Adrenal gland (tissue), 12 donors: ENCODE measurements around the gene INKA2. TPM values are rescaled to one million over a fixed set of nuclear protein-coding genes. Genes with fewer than 3 reads are reported as not detected.

Experiments
- DNase-seq, 7 donors: peaks; one replicate each; pipeline ENCODE4 v3.0.0-alpha.2; 2019 to 2020
- H3K27ac ChIP-seq, 5 donors: fragments of 200-600 bp; sonication (generic) in 4 of 5; 1 replicate in 3 of 5; 2 replicates in 2 of 5; pipeline versions ENCODE4 v1.5.1 to v1.8.0; 2016 to 2020; ENCODE audit warnings: mild to moderate bottlenecking in 1 of 5
- H3K27me3 ChIP-seq: fragments of 200-600 bp; 2 replicates; pipeline ENCODE4 v1.8.0; 2021
- H3K36me3 ChIP-seq, 2 donors: fragments of 200-600 bp; replicated peaks in 1 of 2; 1 replicate in 1 of 2; 2 replicates in 1 of 2; pipeline versions ENCODE4 v1.5.1 to v1.8.0; 2018 to 2022
- H3K4me1 ChIP-seq, 2 donors: fragments of 200-600 bp; replicated peaks in 1 of 2; 1 replicate in 1 of 2; 2 replicates in 1 of 2; pipeline versions ENCODE4 v1.5.1 to v1.8.0; 2018 to 2021
- H3K4me3 ChIP-seq, 4 donors: fragments of 200-600 bp; sonication (generic) in 3 of 4; one replicate each; pipeline ENCODE4 v1.5.1; 2016 to 2018
- H3K9me3 ChIP-seq, 3 donors: fragments of 200-600 bp; sonication (generic) in 1 of 3; replicated peaks in 1 of 3; 1 replicate in 2 of 3; 2 replicates in 1 of 3; pipeline versions ENCODE4 v1.5.1 to v1.8.0; 2016 to 2021
- POLR2A ChIP-seq, 2 donors: fragments of 450-650 bp; IDR thresholded peaks; one replicate each; pipeline ENCODE4 v1.6.1; 2017; ENCODE audit warnings: antibody characterized with exemption in 2 of 2, mild to moderate bottlenecking in 2 of 2, moderate library complexity in 1 of 2
- WGBS, 4 donors: extraction: QIAGEN DNeasy Blood & Tissue Kit in 2 of 4; methylation state at CpG; one replicate each; pipeline versions ENCODE4 v1.1.5 to v1.1.7; 2013 to 2017; 5-methylcytosine and 5-hydroxymethylcytosine counted together
- intact Hi-C, 2 donors: fragments of 100-400 bp; cut with DNase I; formaldehyde crosslinking; loops; one replicate each; pipeline versions ENCODE4 v1.14.1 to v1.15.0; 2022 to 2023
- polyA plus RNA-seq, 3 donors: library from polyadenylated mRNA; stranded (reverse); fragments of 200-250 nt in 2 of 3; fragments of 350-450 nt in 1 of 3; fragmentation: Illumina TruSeq in 1 of 3; extraction: RNeasy Lipid Tissue Mini Kit (QIAGEN cat#74804) in 1 of 3; gene quantifications; one replicate each; pipeline ENCODE4 v1.2.3, GENCODE V29; 2013 to 2014
- total RNA-seq, 9 donors: library from RNA; depleted of rRNA in 4 of 9; stranded (reverse); fragments of >200 nt in 4 of 9; fragments of 120-200 nt in 1 of 9; fragmentation: NEBNext Ultra II Directional in 1 of 9; extraction: Animal tissue kit (Norgen Biotek cat#: 25700) in 1 of 9; gene quantifications; one replicate each; pipeline versions ENCODE4 v1.1.0 to v1.2.4, GENCODE V29; 2013 to 2023
- TF ChIP-seq, protein P1 (sequence below), 6 experiments: fragments of 450-650 bp in 4 of 6; fragments of 200-600 bp in 2 of 6; sonication (generic) in 1 of 6; IDR thresholded peaks; 1 replicate in 5 of 6; 2 replicates in 1 of 6; pipeline versions ENCODE4 v1.5.1 to v1.8.0; 2016 to 2021; ENCODE audit warnings: antibody characterized with exemption in 6 of 6, mild to moderate bottlenecking in 2 of 6, moderate library complexity in 1 of 6
- donor health status: healthy with polysubstance abuse.
- donor health status: Bipolar disorder and iron deficiency.
- donor health status: DM: yes; HTN: yes; CAD: no.
- donor health status: DM: no; HTN: no; CAD: no.
- donor health status: DM: no; HTN: no; CAD: no.
- donor health status: DM: yes; HTN: yes; CAD: no.

Gene INKA2
- total and polyA plus RNA-seq, 12 donors: 0.61 to 4.7 (median 0.98) TPM; not detected in 1

DNA sequence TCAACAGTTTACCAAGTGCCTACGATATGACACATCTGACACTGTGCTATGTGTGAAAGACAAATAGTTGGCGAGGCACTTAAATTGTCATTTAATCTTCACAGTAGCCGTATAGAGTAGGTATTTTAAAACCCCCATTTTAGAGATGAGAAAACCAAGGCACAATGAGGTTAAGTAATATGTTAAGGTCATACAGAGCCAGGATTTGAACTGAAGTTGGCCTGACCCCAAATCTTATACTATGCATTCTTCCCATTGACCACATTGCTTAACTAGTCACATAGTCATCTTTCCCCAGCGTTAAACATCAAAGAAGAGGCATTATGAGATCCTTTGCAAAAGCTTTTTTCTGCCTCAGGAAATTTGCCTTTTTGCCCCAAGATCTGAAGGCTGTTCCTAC is 3.9 kb downstream of the INKA2 start:
- Histone ChIP-seq H3K36me3 (no peaks in the 10 kb centered on the region), H3K4me3 (no peak overlapping the region), H3K27ac (no peak overlapping the region), H3K9me3 (no peaks in the 10 kb centered on the region), H3K27me3 (no peaks in the 10 kb centered on the region), H3K4me1 (peaks cover 16 to 30% of the 10 kb centered on the region in 2 donors)
- intact Hi-C loops: no loop called here
- DNase-seq: no peak
- 95 to 97% (median 96%) methylated on average over 4 of the region's 4 CpGs for WGBS, 4 donors
- no peak for TF ChIP-seq POLR2A (IDR thresholded peaks at IDR 0.05)
- TF ChIP-seq, protein P1, sequence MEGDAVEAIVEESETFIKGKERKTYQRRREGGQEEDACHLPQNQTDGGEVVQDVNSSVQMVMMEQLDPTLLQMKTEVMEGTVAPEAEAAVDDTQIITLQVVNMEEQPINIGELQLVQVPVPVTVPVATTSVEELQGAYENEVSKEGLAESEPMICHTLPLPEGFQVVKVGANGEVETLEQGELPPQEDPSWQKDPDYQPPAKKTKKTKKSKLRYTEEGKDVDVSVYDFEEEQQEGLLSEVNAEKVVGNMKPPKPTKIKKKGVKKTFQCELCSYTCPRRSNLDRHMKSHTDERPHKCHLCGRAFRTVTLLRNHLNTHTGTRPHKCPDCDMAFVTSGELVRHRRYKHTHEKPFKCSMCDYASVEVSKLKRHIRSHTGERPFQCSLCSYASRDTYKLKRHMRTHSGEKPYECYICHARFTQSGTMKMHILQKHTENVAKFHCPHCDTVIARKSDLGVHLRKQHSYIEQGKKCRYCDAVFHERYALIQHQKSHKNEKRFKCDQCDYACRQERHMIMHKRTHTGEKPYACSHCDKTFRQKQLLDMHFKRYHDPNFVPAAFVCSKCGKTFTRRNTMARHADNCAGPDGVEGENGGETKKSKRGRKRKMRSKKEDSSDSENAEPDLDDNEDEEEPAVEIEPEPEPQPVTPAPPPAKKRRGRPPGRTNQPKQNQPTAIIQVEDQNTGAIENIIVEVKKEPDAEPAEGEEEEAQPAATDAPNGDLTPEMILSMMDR (IDR thresholded peaks at IDR 0.05): no peak

DNA sequence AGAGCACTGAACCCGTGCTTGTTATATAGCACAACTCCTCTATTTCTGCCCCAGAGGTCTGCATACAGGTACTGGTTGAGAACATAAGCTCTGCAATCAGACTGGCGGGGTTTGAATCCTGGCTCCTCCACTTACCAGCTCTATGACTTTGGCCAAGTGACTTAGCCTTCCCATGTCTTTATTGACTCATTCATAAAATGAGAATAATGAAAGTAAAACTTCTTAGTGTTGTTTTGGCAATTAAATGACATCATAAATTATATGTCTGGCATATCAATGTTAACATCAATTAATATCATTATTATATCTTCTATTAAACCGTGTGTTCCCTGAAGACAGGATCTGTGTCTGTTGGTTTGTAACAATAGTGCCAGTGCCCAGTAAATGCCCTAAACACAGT is 4.3 kb downstream of the INKA2 start:
- Histone ChIP-seq H3K4me1 (peaks cover 11 to 26% of the 10 kb centered on the region in 2 donors), H3K36me3 (no peaks in the 10 kb centered on the region), H3K27me3 (no peaks in the 10 kb centered on the region), H3K27ac (peak overlapping the region in 1 of 5 donors; percentile 88), H3K9me3 (no peaks in the 10 kb centered on the region), H3K4me3 (no peak overlapping the region)
- peak in 2 of 7 donors; percentile 7 to 43 for DNase-seq
- intact Hi-C loops: no loop called here
- WGBS, 4 donors: 88 to 92% (median 91%) methylated on average over 3 of the region's 3 CpGs
- no peak for TF ChIP-seq POLR2A (IDR thresholded peaks at IDR 0.05)
- TF ChIP-seq, protein P1 (IDR thresholded peaks at IDR 0.05): no peak

DNA sequence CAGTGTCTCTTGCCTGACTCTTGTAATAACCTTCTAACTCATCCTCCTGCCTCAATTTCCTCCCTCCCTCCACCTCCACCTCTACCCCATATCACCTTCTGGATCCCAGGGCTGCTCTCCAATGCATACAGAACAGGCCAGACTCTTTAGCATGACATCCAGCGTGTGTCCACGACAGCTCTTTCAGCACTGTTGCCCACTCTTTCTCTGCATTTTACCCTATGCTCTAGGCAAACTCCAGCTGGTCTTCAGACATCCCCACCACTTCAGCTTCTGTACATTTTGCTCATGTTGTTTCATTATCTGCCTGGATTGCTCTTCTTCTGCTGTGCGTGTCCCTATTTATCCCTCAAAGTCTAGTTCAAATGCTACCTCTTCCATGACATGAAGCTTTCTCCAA is 4.8 kb downstream of the INKA2 start:
- WGBS, 4 donors: 94 to 98% (median 96%) methylated on average over 3 of the region's 3 CpGs
- H3K4me1 ChIP-seq: peaks cover 7 to 26% of the 10 kb centered on the region in 2 donors
- intact Hi-C loops: no loop called here
- H3K4me3 ChIP-seq: no peak overlapping the region
- H3K27me3 ChIP-seq: no peaks in the 10 kb centered on the region
- TF ChIP-seq POLR2A (IDR thresholded peaks at IDR 0.05): no peak
- TF ChIP-seq, protein P1 (IDR thresholded peaks at IDR 0.05): no peak
- no peak for DNase-seq
- peak overlapping the region in 2 of 5 donors; percentile 64 to 88 for H3K27ac ChIP-seq
- H3K9me3 ChIP-seq: no peaks in the 10 kb centered on the region
- no peaks in the 10 kb centered on the region for H3K36me3 ChIP-seq

DNA sequence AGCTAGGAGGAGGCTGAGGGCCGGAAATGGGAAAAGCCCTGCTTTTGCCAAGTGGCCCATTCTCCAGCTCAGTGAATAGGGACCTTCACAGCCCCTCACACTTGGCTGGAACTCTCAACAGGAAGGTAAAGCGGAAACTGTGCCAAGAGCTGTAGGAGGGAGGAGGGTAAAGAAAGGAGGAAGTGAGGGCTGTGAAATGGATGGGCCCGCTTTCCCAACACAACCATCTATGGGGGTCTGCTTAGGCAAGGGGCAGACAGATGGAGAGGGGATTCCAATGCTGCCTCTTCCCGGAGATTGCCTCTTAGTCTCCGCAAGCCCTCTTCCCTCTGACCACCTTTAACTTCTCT is 5.2 kb downstream of the INKA2 start:
- Histone ChIP-seq H3K27ac (peak overlapping the region in 4 of 5 donors; percentile 7 to 88 (median 39)), H3K4me3 (no peak overlapping the region), H3K27me3 (no peaks in the 10 kb centered on the region), H3K4me1 (peaks cover 3 to 26% of the 10 kb centered on the region in 2 donors), H3K9me3 (no peaks in the 10 kb centered on the region), H3K36me3 (no peaks in the 10 kb centered on the region)
- no peak for TF ChIP-seq POLR2A (IDR thresholded peaks at IDR 0.05)
- TF ChIP-seq, protein P1 (IDR thresholded peaks at IDR 0.05): no peak
- 71 to 80% (median 73%) methylated on average over 5 of the region's 5 CpGs for WGBS, 4 donors
- DNase-seq: no peak
- intact Hi-C loops: no loop called here
